Left ventricle myocardium inferior (tissue), 1 donor: ENCODE measurements around the gene TCEA3. TPM values are rescaled to one million over a fixed set of nuclear protein-coding genes. Genes with fewer than 3 reads are reported as not detected.

ENCODE experiments used
- DNase-seq: peaks from one replicate; pipeline ENCODE4 v3.0.0-alpha.2; 2020
- H3K27ac ChIP-seq: fragments of 200-600 bp; replicated peaks from 2 replicates; pipeline ENCODE4 v1.8.0; 2021
- H3K27me3 ChIP-seq: fragments of 200-600 bp; 2 replicates; pipeline ENCODE4 v1.8.0; 2021; ENCODE audit warnings: low read depth
- H3K36me3 ChIP-seq: fragments of 200-600 bp; 2 replicates; pipeline ENCODE4 v1.8.0; 2021
- H3K4me1 ChIP-seq: fragments of 200-600 bp; 2 replicates; pipeline ENCODE4 v1.8.0; 2021
- H3K4me3 ChIP-seq: fragments of 200-600 bp; 2 replicates; pipeline ENCODE4 v1.8.0; 2021; ENCODE audit warnings: mild to moderate bottlenecking, moderate library complexity
- H3K9me3 ChIP-seq: fragments of 200-600 bp; replicated peaks from 2 replicates; pipeline ENCODE4 v1.8.0; 2021
- intact Hi-C: fragments of 100-400 bp; cut with micrococcal nuclease; formaldehyde crosslinking; loops from one replicate; pipeline ENCODE4 v1.11.0; 2022
- total RNA-seq: library from RNA; stranded (reverse); fragmentation: NEBNext Ultra II Directional; extraction: Animal tissue kit (Norgen Biotek cat#: 25700); gene quantifications from one replicate; pipeline ENCODE4 v1.2.1, GENCODE V29; 2021
- TF ChIP-seq, protein P1 (sequence below): fragments of 200-600 bp; IDR thresholded peaks from 2 replicates; pipeline ENCODE4 v1.8.0; 2021; ENCODE audit warnings: antibody characterized with exemption, mild to moderate bottlenecking, borderline replicate concordance
- donor health status: DM: no; HTN: yes; CAD: no; lungs with severe emphysema.

Gene TCEA3
- total RNA-seq, 1 donor from 2014 or later, result 78.6 TPM

DNA sequence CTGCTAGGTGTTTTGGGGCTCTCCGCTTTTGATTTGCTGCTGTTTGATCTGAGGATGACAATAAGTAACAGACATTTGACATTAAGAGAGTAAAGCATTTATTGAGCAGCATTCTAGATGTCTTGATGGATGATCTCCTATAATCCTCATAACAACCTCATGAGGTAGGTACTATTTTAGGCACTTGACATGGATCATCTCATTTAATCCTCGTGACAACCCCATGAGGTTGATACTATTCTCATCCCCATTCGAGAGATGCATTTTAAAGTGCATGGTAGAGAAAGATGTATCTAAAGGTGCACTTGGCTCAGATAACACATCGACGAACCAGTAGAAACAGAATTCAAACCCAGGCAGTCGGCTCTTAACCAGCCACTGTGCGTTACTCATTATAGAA lies 26.6 kb downstream of the TCEA3 start:
- no peak overlapping the region for H3K27ac ChIP-seq

GRCh38 chr1:23396380-23396779 lies 28.2 kb downstream of the TCEA3 start:
- H3K36me3 ChIP-seq, result no peaks in the 10 kb centered on the region
- H3K4me1 ChIP-seq, result peaks cover 64% of the 10 kb centered on the region
- no peak overlapping the region for H3K4me3 ChIP-seq
- TF ChIP-seq, protein P1, sequence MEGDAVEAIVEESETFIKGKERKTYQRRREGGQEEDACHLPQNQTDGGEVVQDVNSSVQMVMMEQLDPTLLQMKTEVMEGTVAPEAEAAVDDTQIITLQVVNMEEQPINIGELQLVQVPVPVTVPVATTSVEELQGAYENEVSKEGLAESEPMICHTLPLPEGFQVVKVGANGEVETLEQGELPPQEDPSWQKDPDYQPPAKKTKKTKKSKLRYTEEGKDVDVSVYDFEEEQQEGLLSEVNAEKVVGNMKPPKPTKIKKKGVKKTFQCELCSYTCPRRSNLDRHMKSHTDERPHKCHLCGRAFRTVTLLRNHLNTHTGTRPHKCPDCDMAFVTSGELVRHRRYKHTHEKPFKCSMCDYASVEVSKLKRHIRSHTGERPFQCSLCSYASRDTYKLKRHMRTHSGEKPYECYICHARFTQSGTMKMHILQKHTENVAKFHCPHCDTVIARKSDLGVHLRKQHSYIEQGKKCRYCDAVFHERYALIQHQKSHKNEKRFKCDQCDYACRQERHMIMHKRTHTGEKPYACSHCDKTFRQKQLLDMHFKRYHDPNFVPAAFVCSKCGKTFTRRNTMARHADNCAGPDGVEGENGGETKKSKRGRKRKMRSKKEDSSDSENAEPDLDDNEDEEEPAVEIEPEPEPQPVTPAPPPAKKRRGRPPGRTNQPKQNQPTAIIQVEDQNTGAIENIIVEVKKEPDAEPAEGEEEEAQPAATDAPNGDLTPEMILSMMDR, result no peak
- intact Hi-C loops, result no loop called here
- DNase-seq, result no peak
- no peaks in the 10 kb centered on the region for H3K9me3 ChIP-seq
- H3K27me3 ChIP-seq, result no peaks in the 10 kb centered on the region
- H3K27ac ChIP-seq, result no peak overlapping the region

More for the DNA sequence above, 26.6 kb downstream of the TCEA3 start:
- TF ChIP-seq, protein P1, result no peak
- Histone ChIP-seq H3K9me3 (no peaks in the 10 kb centered on the region), H3K36me3 (no peaks in the 10 kb centered on the region), H3K27me3 (no peaks in the 10 kb centered on the region), H3K4me1 (peaks cover 79% of the 10 kb centered on the region), H3K4me3 (no peak overlapping the region)
- DNase-seq, result no peak
- intact Hi-C loops, result no loop called here

- Histone ChIP-seq H3K9me3 (no peaks in the 10 kb centered on the region), H3K4me3 (no peak overlapping the region), H3K27ac (peak overlapping the region; percentile 80), H3K4me1 (peaks cover 58% of the 10 kb centered on the region), H3K36me3 (no peaks in the 10 kb centered on the region), H3K27me3 (no peaks in the 10 kb centered on the region)
- TF ChIP-seq, protein P1, result no peak
- no peak for DNase-seq
- intact Hi-C loops, result no loop called here
Measured at GRCh38 chr1:23395849-23396248, 28.7 kb downstream of the TCEA3 start.

DNA sequence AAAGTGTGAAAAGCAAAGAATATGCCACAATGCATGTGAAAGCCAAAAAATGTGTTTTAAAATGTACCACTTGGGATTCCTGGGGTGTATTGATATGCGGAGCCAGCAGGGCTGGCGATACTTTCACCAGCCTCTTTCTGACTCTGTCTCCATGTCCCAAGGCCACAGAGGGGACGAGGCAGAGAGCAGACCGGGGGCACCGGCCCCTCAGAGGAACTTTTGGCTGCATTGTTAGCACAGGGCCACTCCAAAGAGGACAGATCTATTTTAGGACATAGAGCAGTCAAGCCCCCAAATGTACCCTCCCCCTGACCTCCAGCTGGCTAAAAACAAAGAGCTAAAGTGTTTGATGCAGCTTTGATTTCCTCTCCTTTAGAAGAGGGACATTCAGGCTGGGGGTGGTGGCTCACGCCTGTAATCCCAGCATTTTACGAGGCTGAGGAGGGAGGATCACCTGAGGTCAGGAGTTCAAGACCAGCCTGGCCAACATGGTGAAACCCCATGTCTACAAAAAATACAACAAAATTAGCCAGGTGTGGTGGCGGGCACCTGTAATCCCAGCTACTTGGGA lies 29.3 kb downstream of the TCEA3 start:
- Histone ChIP-seq H3K9me3 (no peaks in the 10 kb centered on the region), H3K36me3 (no peaks in the 10 kb centered on the region), H3K4me3 (peak overlapping the region; percentile 1), H3K27me3 (no peaks in the 10 kb centered on the region), H3K27ac (peak overlapping the region; percentile 80), H3K4me1 (peaks cover 52% of the 10 kb centered on the region)
- TF ChIP-seq, protein P1, result no peak
- intact Hi-C loops, result no loop called here
- no peak for DNase-seq

DNA sequence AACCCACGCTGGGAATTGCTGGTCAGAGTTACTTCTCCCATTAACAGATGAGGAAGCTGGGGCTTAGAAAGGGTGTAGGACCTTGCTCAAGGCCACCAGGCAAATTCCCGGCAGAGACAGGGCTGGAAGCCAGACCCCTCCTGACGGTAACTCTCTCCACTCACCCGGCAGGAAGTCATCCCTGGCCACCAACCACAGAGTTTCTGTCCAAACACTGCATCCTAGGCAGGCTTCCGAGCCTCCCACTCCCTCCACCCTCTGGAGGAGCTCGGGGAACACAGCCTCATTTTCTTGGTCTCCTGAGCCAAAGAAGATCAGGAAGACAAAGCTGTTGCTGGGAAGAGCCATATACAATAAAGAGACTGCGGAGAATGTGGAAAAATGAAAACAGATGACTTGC lies 29.9 kb downstream of the TCEA3 start:
- Histone ChIP-seq H3K9me3 (no peaks in the 10 kb centered on the region), H3K4me3 (no peak overlapping the region), H3K27me3 (no peaks in the 10 kb centered on the region), H3K4me1 (peaks cover 48% of the 10 kb centered on the region), H3K36me3 (no peaks in the 10 kb centered on the region), H3K27ac (peak overlapping the region; percentile 80)
- TF ChIP-seq, protein P1, result no peak
- intact Hi-C loops, result no loop called here
- peak; percentile 88 for DNase-seq
